Heart left ventricle (tissue), 16 donors: ENCODE data around the gene HEBP2. TPM values are rescaled to one million over a fixed set of nuclear protein-coding genes. Genes with fewer than 3 reads are reported as not detected.

Source experiments
- ATAC-seq, 4 donors: fragments of 200-7000 bp; cut with Tn5 transposase; one replicate each; pipeline ENCODE4 v1.9.1; 2020 to 2022; ENCODE audit warnings: moderate library complexity in 4 of 4, mild to moderate bottlenecking in 3 of 4, moderate number of reproducible peaks in 1 of 4
- DNase-seq, 5 donors: peaks; one replicate each; pipeline ENCODE4 v3.0.0-alpha.2; 2020
- H3K27ac ChIP-seq, 12 donors: fragments of 200-600 bp; sonication (generic) in 4 of 12; one replicate each; pipeline versions ENCODE4 v1.5.0 to v1.8.0; 2016 to 2022; ENCODE audit warnings: mild to moderate bottlenecking in 2 of 12
- H3K27me3 ChIP-seq, 9 donors: fragments of 200-600 bp; sonication (generic) in 2 of 9; one replicate each; pipeline versions ENCODE4 v1.5.1 to v1.8.0; 2016 to 2022; ENCODE audit warnings: mild to moderate bottlenecking in 3 of 9
- H3K36me3 ChIP-seq, 9 donors: fragments of 200-600 bp; sonication (generic) in 2 of 9; one replicate each; pipeline versions ENCODE4 v1.5.0 to v1.8.0; 2018 to 2022; ENCODE audit warnings: mild to moderate bottlenecking in 2 of 9
- H3K4me1 ChIP-seq, 12 donors: fragments of 200-600 bp; sonication (generic) in 4 of 12; one replicate each; pipeline versions ENCODE4 v1.5.0 to v1.8.0; 2016 to 2022; ENCODE audit warnings: mild to moderate bottlenecking in 3 of 12
- H3K4me3 ChIP-seq, 12 donors: fragments of 200-600 bp; sonication (generic) in 4 of 12; one replicate each; pipeline versions ENCODE4 v1.5.0 to v1.8.0; 2017 to 2022; ENCODE audit warnings: mild to moderate bottlenecking in 9 of 12, moderate library complexity in 4 of 12
- H3K9me3 ChIP-seq, 12 donors: fragments of 200-600 bp; sonication (generic) in 4 of 12; one replicate each; pipeline versions ENCODE4 v1.5.0 to v1.8.0; 2016 to 2022; ENCODE audit warnings: mild to moderate bottlenecking in 1 of 12
- POLR2A ChIP-seq, 2 donors: fragments of 450-650 bp; IDR thresholded peaks; one replicate each; pipeline ENCODE4 v1.6.1; 2017; ENCODE audit warnings: antibody characterized with exemption in 2 of 2, mild to moderate bottlenecking in 2 of 2, moderate library complexity in 2 of 2
- WGBS, 4 donors: extraction: QIAGEN DNeasy Blood & Tissue Kit in 2 of 4; methylation state at CpG; one replicate each; pipeline versions ENCODE4 v1.1.5 to v1.1.7; 2013 to 2018; 5-methylcytosine and 5-hydroxymethylcytosine counted together
- intact Hi-C, 10 donors: fragments of 100-400 bp; cut with DNase I; formaldehyde crosslinking; loops; one replicate each; pipeline versions ENCODE4 v1.11.1 to v1.14.2; 2022
- polyA plus RNA-seq, 2 donors: library from polyadenylated mRNA; stranded (reverse); fragments of 200-250 nt; gene quantifications; one replicate each; pipeline ENCODE4 v1.2.3, GENCODE V29; 2013
- total RNA-seq, 9 donors: library from RNA; depleted of rRNA in 2 of 9; stranded (reverse); fragments of >200 nt in 2 of 9; fragmentation: NEBNext Ultra II Directional in 3 of 9; extraction: Animal tissue kit (Norgen Biotek cat#: 25700) in 3 of 9; gene quantifications; one replicate each; pipeline versions ENCODE4 v1.1.0 to v1.2.4, GENCODE V29; 2016 to 2023
- TF ChIP-seq, protein P1 (sequence below), 12 donors: fragments of 200-600 bp; sonication (generic) in 4 of 12; IDR thresholded peaks; one replicate each; pipeline versions ENCODE4 v1.5.0 to v1.8.0; 2018 to 2022; ENCODE audit warnings: antibody characterized with exemption in 12 of 12, mild to moderate bottlenecking in 5 of 12
- donor health status: ischemic (EF 13 %, LVEDD 7.1; RV severe dilation, severe dysfunction).
- donor health status: healthy with polysubstance abuse.
- donor health status: DM: no; HTN: yes; CAD: no.
- donor health status: DM: no; HTN: no; CAD: no.
- donor health status: ischemic (EF 25% LVEDD 6.9; RV normal size, moderate dysfunction).
- donor health status: ischemic (EF 25% LVEDD 5.7; RV mildly dilated, moderate dysfunction).
- donor health status: healthy.
- donor health status: DM: yes; HTN: yes; CAD: no.
- donor health status: ischemic (EF 35%, LVEDD 5.7; RV mildly dilated, moderate dysfunction).
- donor health status: nonischemic (EF 11% LVEDD 7.7; RV severe dilation, severe dysfunction).
- donor health status: DM: yes; HTN: yes; CAD: no.
- donor health status: PGD.
- donor health status: ischemic (EF 29% LVEDD 5.4; RV normal size, mild dysfunction).
- donor health status: nonischemic (EF 23%, LVEDD 6.1; RV moderate dilation, normal function).

The HEBP2 gene
- total and polyA plus RNA-seq, 11 donors = 20.3 to 110 (median 90.2) TPM

DNA sequence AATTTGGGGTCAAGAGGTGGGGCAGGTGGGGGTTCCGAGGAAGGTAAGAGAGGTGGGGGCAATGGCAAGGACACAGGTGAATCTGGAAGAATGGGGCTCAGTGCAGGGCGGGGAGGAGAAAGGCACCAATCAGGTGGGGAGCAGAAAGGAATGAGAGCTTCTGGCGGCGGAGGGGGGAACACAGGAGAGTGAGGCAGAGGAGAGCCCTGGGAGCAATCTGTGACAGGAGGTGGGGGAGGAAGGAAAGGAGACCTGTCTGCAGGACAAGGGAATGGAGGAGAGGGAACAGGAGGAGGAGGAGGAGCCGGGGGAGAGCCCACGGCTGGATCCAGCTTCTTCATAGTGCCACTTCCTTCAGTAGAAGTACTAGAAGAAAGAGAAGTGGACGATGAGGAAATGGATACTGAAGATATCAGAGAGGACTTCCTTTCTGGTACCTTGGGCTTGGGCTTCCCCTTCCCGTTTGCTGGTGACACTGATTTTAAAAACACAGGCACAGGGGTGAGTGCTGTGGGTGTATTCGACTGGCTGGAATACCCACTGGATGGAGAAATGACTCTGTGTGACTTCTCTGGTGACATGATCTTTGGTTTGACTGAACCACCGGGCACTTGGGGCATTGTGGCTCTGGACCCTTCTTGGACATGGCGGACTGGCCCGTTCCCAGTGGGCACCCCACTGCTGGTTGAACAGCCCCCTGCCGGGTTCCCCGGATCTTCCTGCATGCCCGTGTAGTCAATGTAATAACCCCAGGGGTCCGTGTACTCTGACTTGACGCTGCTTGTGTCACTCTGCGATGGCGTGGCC lies 27.4 kb downstream of the HEBP2 start:
- TF ChIP-seq POLR2A (IDR thresholded peaks at IDR 0.05) = no peak
- TF ChIP-seq, protein P1, sequence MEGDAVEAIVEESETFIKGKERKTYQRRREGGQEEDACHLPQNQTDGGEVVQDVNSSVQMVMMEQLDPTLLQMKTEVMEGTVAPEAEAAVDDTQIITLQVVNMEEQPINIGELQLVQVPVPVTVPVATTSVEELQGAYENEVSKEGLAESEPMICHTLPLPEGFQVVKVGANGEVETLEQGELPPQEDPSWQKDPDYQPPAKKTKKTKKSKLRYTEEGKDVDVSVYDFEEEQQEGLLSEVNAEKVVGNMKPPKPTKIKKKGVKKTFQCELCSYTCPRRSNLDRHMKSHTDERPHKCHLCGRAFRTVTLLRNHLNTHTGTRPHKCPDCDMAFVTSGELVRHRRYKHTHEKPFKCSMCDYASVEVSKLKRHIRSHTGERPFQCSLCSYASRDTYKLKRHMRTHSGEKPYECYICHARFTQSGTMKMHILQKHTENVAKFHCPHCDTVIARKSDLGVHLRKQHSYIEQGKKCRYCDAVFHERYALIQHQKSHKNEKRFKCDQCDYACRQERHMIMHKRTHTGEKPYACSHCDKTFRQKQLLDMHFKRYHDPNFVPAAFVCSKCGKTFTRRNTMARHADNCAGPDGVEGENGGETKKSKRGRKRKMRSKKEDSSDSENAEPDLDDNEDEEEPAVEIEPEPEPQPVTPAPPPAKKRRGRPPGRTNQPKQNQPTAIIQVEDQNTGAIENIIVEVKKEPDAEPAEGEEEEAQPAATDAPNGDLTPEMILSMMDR (IDR thresholded peaks at IDR 0.05) = no peak
- H3K27me3 ChIP-seq = no peaks in the 10 kb centered on the region
- no peaks in the 10 kb centered on the region for H3K9me3 ChIP-seq
- DNase-seq = no peak
- H3K27ac ChIP-seq = peak overlapping the region in 11 of 12 donors; percentile 35 to 85 (median 69)
- WGBS, 4 donors = 51 to 72% (median 71%) methylated on average over 10 to 19 of the region's 19 CpGs
- intact Hi-C loops = loop anchor here in 8 of 10 donors (2.0 to 10.0 kb wide), 9 partner anchors 71 to 336 kb away; no protein-coding TSS in a partner anchor
- peaks cover 0 to 25% (median 4%) of the 10 kb centered on the region in 9 donors for H3K36me3 ChIP-seq
- peak overlapping the region in 1 of 12 donors; percentile 24 for H3K4me3 ChIP-seq
- peaks cover 0 to 52% (median 22%) of the 10 kb centered on the region in 12 donors for H3K4me1 ChIP-seq
- ATAC-seq = peak in 2 of 4 donors; percentile 1 to 3

DNA sequence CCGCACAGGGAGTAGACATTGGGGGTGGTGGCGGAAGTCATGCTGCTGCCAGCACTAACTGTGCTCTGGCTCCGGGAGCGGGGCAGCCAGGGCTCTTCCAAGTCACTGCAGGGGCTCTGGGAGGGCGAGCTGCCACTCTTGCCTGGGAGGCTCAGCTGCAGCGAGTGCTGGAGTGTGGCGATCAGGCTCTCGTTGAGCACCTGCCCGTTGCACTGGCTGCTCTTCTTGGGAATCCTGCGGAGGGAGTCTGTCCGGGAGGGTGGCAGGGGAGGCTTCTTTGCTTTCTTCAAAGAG lies 28.0 kb downstream of the HEBP2 start:
- intact Hi-C loops = loop anchor here in 6 of 10 donors (5.0 to 10.0 kb wide), 7 partner anchors 70 to 335 kb away; no protein-coding TSS in a partner anchor
- Histone ChIP-seq H3K9me3 (no peaks in the 10 kb centered on the region), H3K27ac (peak overlapping the region in 6 of 12 donors; percentile 35 to 85 (median 66)), H3K27me3 (no peaks in the 10 kb centered on the region), H3K36me3 (peaks cover 0 to 21% (median 4%) of the 10 kb centered on the region in 9 donors), H3K4me3 (no peak overlapping the region), H3K4me1 (peaks cover 0 to 48% (median 22%) of the 10 kb centered on the region in 12 donors)
- TF ChIP-seq POLR2A (IDR thresholded peaks at IDR 0.05) = no peak
- TF ChIP-seq, protein P1 (IDR thresholded peaks at IDR 0.05) = no peak
- DNase-seq (no peak), ATAC-seq (no peak)
- 80 to 91% (median 85%) methylated on average over 6 to 11 of the region's 11 CpGs for WGBS, 4 donors

DNA sequence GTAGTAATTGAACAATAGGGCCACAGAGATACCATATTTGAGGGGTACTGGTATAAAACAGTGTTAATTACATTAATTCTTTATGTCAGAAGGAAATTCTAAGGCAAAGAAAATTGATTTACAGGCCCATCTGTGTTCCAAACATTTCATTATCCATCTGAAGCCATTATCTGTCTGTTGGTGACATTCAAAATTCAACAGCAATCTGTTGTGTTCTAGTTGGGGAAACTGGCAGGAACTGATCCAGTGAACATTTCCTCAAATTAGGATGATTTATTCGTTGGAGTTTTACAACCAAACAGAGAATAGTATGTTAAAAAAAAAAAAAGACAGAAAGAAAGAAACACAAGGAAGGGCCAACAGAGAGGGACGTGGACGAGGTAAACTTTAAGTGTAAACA lies 30.1 kb downstream of the HEBP2 start:
- Histone ChIP-seq H3K9me3 (no peaks in the 10 kb centered on the region), H3K27me3 (no peaks in the 10 kb centered on the region), H3K27ac (no peak overlapping the region), H3K4me3 (no peak overlapping the region), H3K4me1 (peaks cover 0 to 38% (median 19%) of the 10 kb centered on the region in 12 donors), H3K36me3 (peaks cover 0 to 21% (median 4%) of the 10 kb centered on the region in 9 donors)
- 72 to 89% (median 73%) methylated on average over 3 of the region's 3 CpGs for WGBS, 4 donors
- DNase-seq (no peak), ATAC-seq (no peak)
- intact Hi-C loops = loop anchor here in 6 of 10 donors (5.0 to 10.0 kb wide), 7 partner anchors 68 to 333 kb away; no protein-coding TSS in a partner anchor
- TF ChIP-seq POLR2A (IDR thresholded peaks at IDR 0.05) = no peak
- TF ChIP-seq, protein P1 (IDR thresholded peaks at IDR 0.05) = no peak

DNA sequence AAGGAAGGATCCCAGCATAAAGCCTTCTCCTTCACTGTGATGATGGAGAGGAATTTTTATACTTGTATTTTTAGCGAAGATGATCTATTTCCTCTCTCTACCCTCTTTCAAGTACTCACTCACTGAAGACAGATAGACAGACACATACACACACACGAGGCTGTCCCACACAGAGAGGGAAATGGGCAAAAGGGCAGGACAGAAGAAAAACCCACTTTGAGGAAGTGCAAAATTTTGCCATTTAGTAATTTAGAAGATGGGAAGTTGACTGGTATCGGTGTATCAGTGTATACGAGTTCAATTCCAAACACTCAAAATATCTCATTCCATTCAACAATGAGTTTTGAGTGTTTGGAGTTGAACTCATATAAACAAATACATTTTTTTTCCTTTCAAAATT lies 30.9 kb downstream of the HEBP2 start:
- intact Hi-C loops = loop anchor here in 6 of 10 donors (5.0 to 10.0 kb wide), 7 partner anchors 67 to 332 kb away; no protein-coding TSS in a partner anchor

More for the DNA sequence above, 30.9 kb downstream of the HEBP2 start:
- no peaks in the 10 kb centered on the region for H3K27me3 ChIP-seq
- no peak for DNase-seq
- H3K4me1 ChIP-seq = peaks cover 0 to 36% (median 20%) of the 10 kb centered on the region in 12 donors
- TF ChIP-seq POLR2A (IDR thresholded peaks at IDR 0.05) = no peak
- TF ChIP-seq, protein P1 (IDR thresholded peaks at IDR 0.05) = no peak
- peaks cover 0 to 22% (median 4%) of the 10 kb centered on the region in 9 donors for H3K36me3 ChIP-seq
- H3K4me3 ChIP-seq = no peak overlapping the region
- no peaks in the 10 kb centered on the region for H3K9me3 ChIP-seq
- 56 to 69% (median 63%) methylated on average over 4 of the region's 4 CpGs for WGBS, 4 donors
- peak overlapping the region in 1 of 12 donors; percentile 16 for H3K27ac ChIP-seq
- ATAC-seq = no peak
